Liver (tissue), 3 donors: ENCODE results near the gene LRRC8A.

Experiments
- CTCF ChIP-seq: fragments of 150-350 bp; IDR thresholded peaks from 2 replicates; pipeline ENCODE4 v1.5.1; 2017; ENCODE audit warnings: improper control_type of control experiment, low read depth, low read length; ENCODE audit not compliant: missing input control
- EGR1 ChIP-seq, 2 donors: IDR thresholded peaks; 2 replicates each; pipeline ENCODE4 v1.6.1; 2016 to 2018; ENCODE audit warnings: antibody characterized with exemption in 2 of 2, low read depth in 2 of 2
- GABPA ChIP-seq, 2 donors: IDR thresholded peaks in 1 of 2; conservative IDR thresholded peaks in 1 of 2; 2 replicates each; pipeline ENCODE4 v1.6.1; 2016; ENCODE audit warnings: antibody characterized with exemption in 2 of 2, mild to moderate bottlenecking in 1 of 2, moderate library complexity in 1 of 2
- HNF4G ChIP-seq: IDR thresholded peaks from 2 replicates; pipeline ENCODE4 v1.6.1; 2016; ENCODE audit warnings: antibody characterized with exemption
- RXRA ChIP-seq, 2 donors: IDR thresholded peaks; 2 replicates each; pipeline ENCODE4 v1.6.1; 2017 to 2018; ENCODE audit warnings: antibody characterized with exemption in 2 of 2, mild to moderate bottlenecking in 1 of 2
- SP1 ChIP-seq: IDR thresholded peaks from 2 replicates; pipeline ENCODE4 v1.6.1; 2018; ENCODE audit warnings: antibody characterized with exemption, mild to moderate bottlenecking
- YY1 ChIP-seq: IDR thresholded peaks from 2 replicates; pipeline ENCODE4 v1.6.1; 2016; ENCODE audit warnings: antibody characterized with exemption, mild to moderate bottlenecking
- TF ChIP-seq, protein P1 (sequence below): IDR thresholded peaks from 2 replicates; pipeline ENCODE4 v1.6.1; 2016; ENCODE audit warnings: antibody characterized with exemption
- donor health status: healthy.
- donor health status: healthy.

DNA sequence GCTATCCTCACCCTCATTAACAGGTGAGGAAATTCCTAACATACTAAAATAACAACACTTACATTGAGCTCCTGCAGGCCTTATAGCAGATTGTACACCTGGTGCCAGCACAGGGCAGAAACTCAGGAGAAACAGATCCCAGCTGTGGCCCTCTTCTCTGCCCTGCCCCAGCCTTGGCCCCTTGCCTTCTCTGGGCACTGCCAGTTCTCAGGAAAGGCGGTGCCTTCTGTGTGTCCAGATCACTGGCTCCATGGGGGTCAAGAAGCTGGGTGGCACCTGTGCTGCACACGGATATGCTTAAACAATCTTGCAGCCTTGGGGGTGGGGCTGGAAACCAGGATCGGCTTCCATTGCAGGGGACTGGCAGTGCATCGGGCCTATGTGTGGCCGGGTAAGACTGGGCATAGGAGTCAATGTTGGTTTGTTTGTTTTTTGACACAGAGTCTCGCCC is 19.5 kb upstream of the LRRC8A start:
- TF ChIP-seq CTCF (no peak), GABPA (IDR thresholded peaks at IDR 0.05 in 1 of 2, conservative IDR thresholded peaks at IDR 0.05 in 1 of 2) (no peak), RXRA (IDR thresholded peaks at IDR 0.05) (no peak), YY1 (no peak), EGR1 (IDR thresholded peaks at IDR 0.05; ENCODE audit: low read depth in 2 of 2) (no peak), HNF4G (no peak), SP1 (no peak)
- TF ChIP-seq, protein P1, sequence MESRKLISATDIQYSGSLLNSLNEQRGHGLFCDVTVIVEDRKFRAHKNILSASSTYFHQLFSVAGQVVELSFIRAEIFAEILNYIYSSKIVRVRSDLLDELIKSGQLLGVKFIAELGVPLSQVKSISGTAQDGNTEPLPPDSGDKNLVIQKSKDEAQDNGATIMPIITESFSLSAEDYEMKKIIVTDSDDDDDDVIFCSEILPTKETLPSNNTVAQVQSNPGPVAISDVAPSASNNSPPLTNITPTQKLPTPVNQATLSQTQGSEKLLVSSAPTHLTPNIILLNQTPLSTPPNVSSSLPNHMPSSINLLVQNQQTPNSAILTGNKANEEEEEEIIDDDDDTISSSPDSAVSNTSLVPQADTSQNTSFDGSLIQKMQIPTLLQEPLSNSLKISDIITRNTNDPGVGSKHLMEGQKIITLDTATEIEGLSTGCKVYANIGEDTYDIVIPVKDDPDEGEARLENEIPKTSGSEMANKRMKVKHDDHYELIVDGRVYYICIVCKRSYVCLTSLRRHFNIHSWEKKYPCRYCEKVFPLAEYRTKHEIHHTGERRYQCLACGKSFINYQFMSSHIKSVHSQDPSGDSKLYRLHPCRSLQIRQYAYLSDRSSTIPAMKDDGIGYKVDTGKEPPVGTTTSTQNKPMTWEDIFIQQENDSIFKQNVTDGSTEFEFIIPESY: no peak
